K562 (cell line): ENCODE data around the gene SEMA6C.
A peak's percentile ranks its signal among the peaks of the same experiment; 100 is the strongest.

ENCODE experiments used
- E2F6 ChIP-seq, 2 experiments: IDR thresholded peaks; 2 replicates each; pipeline ENCODE4 v1.6.1; 2011; ENCODE audit warnings: borderline replicate concordance in 1 of 2, control low read depth in 1 of 2, low read depth in 1 of 2, low read length in 1 of 2, mild to moderate bottlenecking in 1 of 2, mixed read lengths in 1 of 2, moderate library complexity in 1 of 2; ENCODE audit not compliant: insufficient read depth in 1 of 2, insufficient read length in 1 of 2, poor library complexity in 1 of 2, severe bottlenecking in 1 of 2; ENCODE audit errors: extremely low read depth in 1 of 2
- ETS1 ChIP-seq: conservative IDR thresholded peaks from 2 replicates; pipeline ENCODE4 v1.6.1; 2011; ENCODE audit warnings: low read depth, mild to moderate bottlenecking, low read length; ENCODE audit not compliant: control insufficient read depth
- FOSL1 ChIP-seq: fragments of 200-800 bp; sonication (Bioruptor generic); conservative IDR thresholded peaks from 2 replicates; pipeline ENCODE4 v1.6.1; 2016; ENCODE audit warnings: missing genetic modification characterization, missing compliant biosample characterization
- GABPA ChIP-seq: fragments of 200-800 bp; sonication (Bioruptor generic); conservative IDR thresholded peaks from 2 replicates; pipeline ENCODE4 v1.6.1; 2016; ENCODE audit warnings: low read depth, missing genetic modification characterization, missing compliant biosample characterization
- KDM4B ChIP-seq, 2 experiments: fragments of 450-650 bp in 1 of 2; sonication (generic) in 1 of 2; IDR thresholded peaks; 2 replicates each; pipeline ENCODE4 v1.6.1; 2016 to 2017; ENCODE audit warnings: borderline replicate concordance in 2 of 2, antibody characterized with exemption in 1 of 2, low read depth in 1 of 2, mild to moderate bottlenecking in 1 of 2
- SMARCC2 ChIP-seq: fragments of 450-650 bp; IDR thresholded peaks from 2 replicates; pipeline ENCODE4 v1.6.1; 2017; ENCODE audit warnings: antibody characterized with exemption, moderate library complexity, mild to moderate bottlenecking, low read depth
- TBP ChIP-seq: optimal IDR thresholded peaks from 2 replicates; pipeline ENCODE3; 2011; ENCODE audit warnings: low read depth, low read length, improper control_type of control experiment
- TF ChIP-seq, protein P1 (sequence below), 3 experiments: IDR thresholded peaks in 2 of 3; conservative IDR thresholded peaks in 1 of 3; 2 replicates each; pipeline ENCODE4 v1.5.1; 2011 to 2012; ENCODE audit warnings: low read length in 3 of 3, mild to moderate bottlenecking in 3 of 3, control low read depth in 2 of 3, improper control_type of control experiment in 1 of 3, inconsistent platforms in 1 of 3, low read depth in 1 of 3, mixed read lengths in 1 of 3, moderate library complexity in 1 of 3; ENCODE audit not compliant: insufficient read depth in 2 of 3

DNA sequence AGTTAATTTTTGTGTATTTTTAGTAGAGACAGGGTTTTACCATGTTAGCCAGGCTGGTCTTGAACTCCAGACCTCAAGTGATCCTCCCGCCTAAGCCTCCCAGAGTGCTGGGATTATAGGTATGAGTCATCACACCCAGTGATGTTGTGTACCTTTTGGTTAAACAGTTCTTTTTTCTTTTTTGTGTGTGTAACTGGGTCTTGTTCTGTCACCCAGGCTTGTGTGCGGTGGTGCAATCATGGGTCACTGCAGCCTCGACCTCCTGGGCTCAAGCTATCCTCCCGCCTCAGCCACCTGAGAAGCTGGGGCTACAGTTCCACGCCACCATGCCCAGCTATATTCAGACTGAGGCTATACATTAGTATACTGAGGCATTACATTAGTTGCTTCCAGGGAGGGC lies 38.1 kb downstream of the SEMA6C start:
- TF ChIP-seq, protein P1, sequence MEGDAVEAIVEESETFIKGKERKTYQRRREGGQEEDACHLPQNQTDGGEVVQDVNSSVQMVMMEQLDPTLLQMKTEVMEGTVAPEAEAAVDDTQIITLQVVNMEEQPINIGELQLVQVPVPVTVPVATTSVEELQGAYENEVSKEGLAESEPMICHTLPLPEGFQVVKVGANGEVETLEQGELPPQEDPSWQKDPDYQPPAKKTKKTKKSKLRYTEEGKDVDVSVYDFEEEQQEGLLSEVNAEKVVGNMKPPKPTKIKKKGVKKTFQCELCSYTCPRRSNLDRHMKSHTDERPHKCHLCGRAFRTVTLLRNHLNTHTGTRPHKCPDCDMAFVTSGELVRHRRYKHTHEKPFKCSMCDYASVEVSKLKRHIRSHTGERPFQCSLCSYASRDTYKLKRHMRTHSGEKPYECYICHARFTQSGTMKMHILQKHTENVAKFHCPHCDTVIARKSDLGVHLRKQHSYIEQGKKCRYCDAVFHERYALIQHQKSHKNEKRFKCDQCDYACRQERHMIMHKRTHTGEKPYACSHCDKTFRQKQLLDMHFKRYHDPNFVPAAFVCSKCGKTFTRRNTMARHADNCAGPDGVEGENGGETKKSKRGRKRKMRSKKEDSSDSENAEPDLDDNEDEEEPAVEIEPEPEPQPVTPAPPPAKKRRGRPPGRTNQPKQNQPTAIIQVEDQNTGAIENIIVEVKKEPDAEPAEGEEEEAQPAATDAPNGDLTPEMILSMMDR (IDR thresholded peaks at IDR 0.05 in 2 of 3, conservative IDR thresholded peaks at IDR 0.05 in 1 of 3; ENCODE audit: insufficient read depth in 2 of 3, low read depth in 1 of 3, low read length in 3 of 3), result no peak
- no peak for TF ChIP-seq SMARCC2
- TF ChIP-seq TBP, result no peak
- no peak for TF ChIP-seq E2F6 (IDR thresholded peaks at IDR 0.05; ENCODE audit: borderline replicate concordance in 1 of 2, extremely low read depth in 1 of 2, insufficient read depth in 1 of 2, insufficient read length in 1 of 2, low read depth in 1 of 2, low read length in 1 of 2, poor library complexity in 1 of 2, severe bottlenecking in 1 of 2)
- no peak for TF ChIP-seq ETS1
- TF ChIP-seq FOSL1 (tag), result peak; percentile 38
- no peak for TF ChIP-seq KDM4B (IDR thresholded peaks at IDR 0.05; ENCODE audit: borderline replicate concordance in 2 of 2, low read depth in 1 of 2)
- no peak for TF ChIP-seq GABPA (tag)
